K562 (cell line): ENCODE data around the gene CACNA2D3. TPM values are rescaled to one million over a fixed set of nuclear protein-coding genes. Genes with fewer than 3 reads are reported as not detected.

Source experiments
- ATAC-seq: fragments of 200-7000 bp; cut with Tn5 transposase; 3 replicates; pipeline ENCODE4 v1.9.1; 2020; ENCODE audit warnings: moderate library complexity
- BruUV-seq: library from RNA; stranded (reverse); fragments of 400-500 nt; replicated peaks from 2 replicates; lab custom pipeline; 2021; lab: Mats Ljungman, UMichigan
- CTCF ChIA-PET: fragments of 300-600 bp; formaldehyde crosslinking; extraction: SDS; loops from one replicate; lab custom pipeline; 2021; ENCODE audit warnings: low intra/inter-chr PET ratio; lab: Yijun Ruan, JAX
- POLR2A ChIA-PET: fragments of 300-600, 350-650 bp; sonication (Branson Sonifier 250); formaldehyde crosslinking; extraction: SDS; loops from one replicate; lab custom pipeline; 2021; ENCODE audit warnings: antibody characterized with exemption, inconsistent platforms; lab: Yijun Ruan, JAX
- DNase-seq, 4 experiments: peaks; one replicate each; pipeline versions ENCODE4 v3.0.0 to v3.0.0-alpha.2; 2011 to 2018; ENCODE audit warnings: low spot score in 3 of 4, mixed read lengths in 3 of 4; ENCODE audit errors: extremely low read depth in 1 of 4
- FAIRE-seq: peaks from 2 replicates; lab custom pipeline; 2011; peaks lifted over from hg19 to GRCh38; lab: Jason Lieb, UNC
- H2AFZ ChIP-seq: 2 replicates; pipeline ENCODE4 v1.6.0; 2011; ENCODE audit warnings: low read depth, low read length, control low read depth, inconsistent platforms
- H3K27ac ChIP-seq: fragments of 200-600 bp; 3 replicates; pipeline ENCODE4 v1.8.0; 2011; ENCODE audit warnings: low read depth, mild to moderate bottlenecking, control low read depth, inconsistent platforms, low read length, moderate library complexity, mixed read lengths; ENCODE audit errors: extremely low read depth
- H3K27me3 ChIP-seq, 2 experiments: fragments of 300-600 bp in 1 of 2; 2 replicates in 1 of 2; 3 replicates in 1 of 2; pipeline versions ENCODE4 v1.6.0 to v1.8.0; 2011; ENCODE audit warnings: inconsistent platforms in 2 of 2, low read length in 2 of 2, mild to moderate bottlenecking in 1 of 2, mixed read lengths in 1 of 2, moderate library complexity in 1 of 2; ENCODE audit not compliant: control insufficient read depth in 2 of 2, insufficient read depth in 2 of 2
- H3K36me3 ChIP-seq: fragments of 300-600 bp; 3 replicates; pipeline ENCODE4 v1.8.0; 2011; ENCODE audit warnings: mild to moderate bottlenecking, low read length, inconsistent platforms; ENCODE audit not compliant: control insufficient read depth, insufficient read depth
- H3K4me1 ChIP-seq, 2 experiments: fragments of 200-600 bp in 1 of 2; replicated peaks in 1 of 2; 2 replicates in 1 of 2; 3 replicates in 1 of 2; pipeline versions ENCODE4 v1.5.1 to v1.8.0; 2011; ENCODE audit warnings: inconsistent platforms in 2 of 2, low read length in 2 of 2, mild to moderate bottlenecking in 1 of 2, mixed read lengths in 1 of 2, moderate library complexity in 1 of 2; ENCODE audit not compliant: control insufficient read depth in 2 of 2, insufficient read depth in 2 of 2
- H3K4me2 ChIP-seq: 2 replicates; pipeline ENCODE4 v1.6.1; 2011; ENCODE audit warnings: low read length, control low read depth, inconsistent platforms, mixed read lengths; ENCODE audit not compliant: insufficient read depth
- H3K4me3 ChIP-seq: fragments of 200-600 bp; sonication (generic), shearing (Covaris generic); 2 replicates; pipeline ENCODE4 v1.5.1; 2016; ENCODE audit warnings: control low read depth, inconsistent platforms
- H3K79me2 ChIP-seq: fragments of 200-600 bp; 3 replicates; pipeline ENCODE4 v1.8.0; 2011; ENCODE audit warnings: low read length, inconsistent platforms; ENCODE audit not compliant: control insufficient read depth, insufficient read depth
- H3K9ac ChIP-seq, 2 experiments: 2 replicates each; pipeline versions ENCODE4 v1.6.0 to v1.6.1; 2011; ENCODE audit warnings: low read depth in 2 of 2, low read length in 2 of 2, control low read depth in 1 of 2, inconsistent platforms in 1 of 2, mild to moderate bottlenecking in 1 of 2, mixed read lengths in 1 of 2; ENCODE audit not compliant: insufficient read depth in 1 of 2
- H3K9me1 ChIP-seq: one replicate; pipeline ENCODE4 v1.6.0; 2011; ENCODE audit warnings: inconsistent platforms, mild to moderate bottlenecking, low read length, moderate library complexity; ENCODE audit not compliant: control insufficient read depth, insufficient read depth
- H3K9me3 ChIP-seq: replicated peaks from 2 replicates; pipeline ENCODE4 v1.5.1; 2011; ENCODE audit warnings: low read depth, low read length, inconsistent platforms; ENCODE audit not compliant: control insufficient read depth, insufficient read depth
- H4K20me1 ChIP-seq: replicated peaks from 2 replicates; pipeline ENCODE4 v1.6.1; 2011; ENCODE audit warnings: low read length, inconsistent platforms, mixed read lengths; ENCODE audit not compliant: control insufficient read depth, insufficient read depth
- CCAR2 ChIP-seq: fragments of 200-400 bp; formaldehyde crosslinking; IDR thresholded peaks from 2 replicates; pipeline ENCODE4 v1.6.1; 2017; ENCODE audit warnings: mild to moderate bottlenecking, low read depth, low read length
- CHCHD3 ChIP-seq: fragments of 250-450 bp; sonication (Bioruptor Pico); IDR thresholded peaks from 2 replicates; pipeline ENCODE4 v2.1.2; 2022; ENCODE audit warnings: mild to moderate bottlenecking
- MAX ChIP-seq: sonication (generic); formaldehyde crosslinking; IDR thresholded peaks from 2 replicates; pipeline ENCODE4 v1.9.0; 2022; ENCODE audit warnings: mild to moderate bottlenecking, missing genetic modification reagents
- MXD1 ChIP-seq: fragments of 250-450 bp; sonication (Bioruptor Pico); IDR thresholded peaks from 2 replicates; pipeline ENCODE4 v1.8.0; 2021; ENCODE audit warnings: borderline replicate concordance, mild to moderate bottlenecking, moderate library complexity; ENCODE audit not compliant: poor library complexity, severe bottlenecking
- NFATC3 ChIP-seq: fragments of 450-650 bp; IDR thresholded peaks from 2 replicates; pipeline ENCODE4 v1.6.1; 2017; ENCODE audit warnings: mild to moderate bottlenecking
- RAD21 ChIP-seq, 2 experiments: fragments of 250-450 bp in 1 of 2; fragments of 450-650 bp in 1 of 2; sonication (Bioruptor Pico) in 1 of 2; formaldehyde crosslinking in 1 of 2; IDR thresholded peaks in 1 of 2; conservative IDR thresholded peaks in 1 of 2; 2 replicates each; pipeline versions ENCODE4 v1.4.0 to v1.8.0; 2020 to 2022; ENCODE audit warnings: mild to moderate bottlenecking in 2 of 2, moderate library complexity in 1 of 2
- WGBS: fragments of 100-300 bp; shearing (Covaris generic); methylation state at CpG from one replicate; pipeline ENCODE4 v1.1.6; 2016; ENCODE audit warnings: low coverage, mixed read lengths; ENCODE audit not compliant: insufficient coverage; ENCODE audit errors: missing lambda C conversion rate; 5-methylcytosine and 5-hydroxymethylcytosine counted together
- in situ Hi-C: fragments of 300-500 bp; cut with MboI; formaldehyde crosslinking; loops from 4 replicates; pipeline ENCODE4 v1.15.0; 2018; ENCODE audit warnings: inconsistent platforms, mixed read lengths
- intact Hi-C: fragments of 100-400 bp; cut with micrococcal nuclease; formaldehyde crosslinking; loops from 2 replicates; pipeline ENCODE4 v1.14.2; 2022
- polyA plus RNA-seq, 8 experiments: library from polyadenylated mRNA; depleted of rRNA in 4 of 8; stranded (reverse) in 5 of 8; unstranded in 3 of 8; fragments of >200 nt; fragmentation: Nextera tagmentation in 2 of 8; fragmentation: Illumina TruSeq in 1 of 8; extraction: Ambion mirVana in 2 of 8; extraction: Trizol in 1 of 8; gene quantifications; 2 replicates each; pipeline versions ENCODE4 v1.2.1 to v1.2.3, GENCODE V29; 2011 to 2014; ENCODE audit warnings: inconsistent platforms in 1 of 8, missing spikeins in 1 of 8
- total RNA-seq, 7 experiments: library from RNA; depleted of rRNA in 6 of 7; stranded (reverse); fragments of >200 nt in 6 of 7; fragmentation: Illumina TruSeq in 2 of 7; extraction: Trizol in 2 of 7; gene quantifications; 2 replicates each; pipeline versions ENCODE4 v1.2.1 to v1.2.3, GENCODE V29; 2011 to 2021; ENCODE audit warnings: low replicate concordance in 1 of 7

CACNA2D3 gene
- total and polyA plus RNA-seq, 9 of the 15 experiments (the other 6 are each of a cell fraction or from before 2014, with no cell fraction given) = 0.01 TPM; not detected in 8

GRCh38 chr3:54237109-54237508, 114.8 kb downstream of the CACNA2D3 start:
- Histone ChIP-seq H4K20me1 (no peaks in the 10 kb centered on the region), H3K27ac (no peak overlapping the region), H3K9me1 (no peaks in the 10 kb centered on the region), H3K36me3 (no peaks in the 10 kb centered on the region), H3K4me1 (no peaks in the 10 kb centered on the region), H3K27me3 (no peaks in the 10 kb centered on the region), H3K9ac (no peak overlapping the region), H3K4me3 (no peak overlapping the region), H3K4me2 (no peak overlapping the region), H3K9me3 (no peaks in the 10 kb centered on the region), H2AFZ (no peak overlapping the region), H3K79me2 (no peaks in the 10 kb centered on the region)
- POLR2A ChIA-PET = no interaction called here
- in situ Hi-C loops = no loop called here
- DNase-seq (no peak), ATAC-seq (no peak), FAIRE-seq (no peak)
- 0% methylated on average over 3 of the region's 3 CpGs for WGBS
- no TSS peak for BruUV-seq
- TF ChIP-seq MAX (CRISPR knock-in tag) (no peak), NFATC3 (no peak), RAD21 (CRISPR knock-in tag; conservative IDR thresholded peaks at IDR 0.05 in 1 of 2, IDR thresholded peaks at IDR 0.05 in 1 of 2) (no peak), CHCHD3 (CRISPR knock-in tag) (no peak), MXD1 (CRISPR knock-in tag) (no peak), CCAR2 (no peak)
- intact Hi-C loops = no loop called here
- CTCF ChIA-PET = no interaction called here
